NCI-H748 treated with DMSO at 0.1 percent for 48 hours (cell line): ENCODE results near the gene OPN1MW2.
"Not testable (repeated sequence)": the region's sequence is repeated elsewhere in the genome, so short reads cannot be mapped to it uniquely, and the experiment has no call there.

Experiments used
- DNase-seq: peaks from one replicate; lab custom pipeline; 2025; lab: John Stamatoyannopoulos, UW

OPN1MW2 gene

GRCh38 chrX:154219456-154219855, at the start of gene OPN1MW2:
Gene OPN1MW2 (plus strand): TSS chrX:154219756. CDS start chrX:154219816, 60 bp downstream.
- not testable (repeated sequence) for DNase-seq

GRCh38 chrX:154172535-154172943, 47.0 kb upstream of the OPN1MW2 start:
- DNase-seq = not testable (repeated sequence)

- DNase-seq = not testable (repeated sequence)
Observed at GRCh38 chrX:154174356-154174755, 45.2 kb upstream of the OPN1MW2 start.

GRCh38 chrX:154182296-154182695, 37.3 kb upstream of the OPN1MW2 start, which contains the start of gene OPN1MW:
Gene OPN1MW (plus strand): TSS chrX:154182596. CDS start chrX:154182678, 82 bp downstream.
- DNase-seq = not testable (repeated sequence)

GRCh38 chrX:154183794-154184193, 35.8 kb upstream of the OPN1MW2 start:
- DNase-seq = not testable (repeated sequence)

- DNase-seq = not testable (repeated sequence)
Observed at GRCh38 chrX:154192846-154193245, 26.7 kb upstream of the OPN1MW2 start.

GRCh38 chrX:154194316-154194715, 25.2 kb upstream of the OPN1MW2 start:
- not testable (repeated sequence) for DNase-seq

- not testable (repeated sequence) for DNase-seq
Observed at GRCh38 chrX:154196466-154196865, 23.1 kb upstream of the OPN1MW2 start.

GRCh38 chrX:154209670-154210418, 9.7 kb upstream of the OPN1MW2 start:
- not testable (repeated sequence) for DNase-seq

- not testable (repeated sequence) for DNase-seq
Observed at GRCh38 chrX:154211057-154211456, 8.5 kb upstream of the OPN1MW2 start.

GRCh38 chrX:154211499-154211898, 8.1 kb upstream of the OPN1MW2 start:
- not testable (repeated sequence) for DNase-seq

GRCh38 chrX:154225292-154225691, 5.7 kb downstream of the OPN1MW2 start:
- not testable (repeated sequence) for DNase-seq

- DNase-seq = not testable (repeated sequence)
Observed at GRCh38 chrX:154226706-154227105, 7.2 kb downstream of the OPN1MW2 start.

- DNase-seq = not testable (repeated sequence)
Observed at GRCh38 chrX:154231443-154231842, 11.9 kb downstream of the OPN1MW2 start.

- DNase-seq = not testable (repeated sequence)
Observed at GRCh38 chrX:154233620-154234019, 14.1 kb downstream of the OPN1MW2 start.

GRCh38 chrX:154238939-154239559, 19.5 kb downstream of the OPN1MW2 start:
- DNase-seq = not testable (repeated sequence)

- not testable (repeated sequence) for DNase-seq
Observed at GRCh38 chrX:154239982-154240503, 20.5 kb downstream of the OPN1MW2 start.

- DNase-seq = not testable (repeated sequence)
Observed at GRCh38 chrX:154247377-154248045, 28.0 kb downstream of the OPN1MW2 start.

- not testable (repeated sequence) for DNase-seq
Observed at GRCh38 chrX:154248076-154248475, 28.5 kb downstream of the OPN1MW2 start.

GRCh38 chrX:154257282-154257681, 37.7 kb downstream of the OPN1MW2 start, which contains the start of gene OPN1MW3:
Gene OPN1MW3 (plus strand): TSS chrX:154257582. CDS start chrX:154257620, 38 bp downstream.
- not testable (repeated sequence) for DNase-seq

- DNase-seq = not testable (repeated sequence)
Observed at GRCh38 chrX:154258711-154259110, 39.2 kb downstream of the OPN1MW2 start.

GRCh38 chrX:154263072-154263471, 43.5 kb downstream of the OPN1MW2 start:
- DNase-seq = not testable (repeated sequence)
